Tibial nerve (tissue), 3 donors: ENCODE data around the gene TUBB4B.

Source experiments
- POLR2A ChIP-seq, 2 donors: fragments of 450-650 bp; IDR thresholded peaks; one replicate each; pipeline ENCODE4 v1.6.1; 2017; ENCODE audit warnings: antibody characterized with exemption in 2 of 2, mild to moderate bottlenecking in 2 of 2, moderate library complexity in 2 of 2
- TF ChIP-seq, protein P1 (sequence below), 5 experiments: fragments of 200-600 bp in 3 of 5; fragments of 450-650 bp in 2 of 5; sonication (generic) in 3 of 5; IDR thresholded peaks; one replicate each; pipeline ENCODE4 v1.5.1; 2016 to 2019; ENCODE audit warnings: antibody characterized with exemption in 5 of 5, mild to moderate bottlenecking in 3 of 5, moderate library complexity in 2 of 5

DNA sequence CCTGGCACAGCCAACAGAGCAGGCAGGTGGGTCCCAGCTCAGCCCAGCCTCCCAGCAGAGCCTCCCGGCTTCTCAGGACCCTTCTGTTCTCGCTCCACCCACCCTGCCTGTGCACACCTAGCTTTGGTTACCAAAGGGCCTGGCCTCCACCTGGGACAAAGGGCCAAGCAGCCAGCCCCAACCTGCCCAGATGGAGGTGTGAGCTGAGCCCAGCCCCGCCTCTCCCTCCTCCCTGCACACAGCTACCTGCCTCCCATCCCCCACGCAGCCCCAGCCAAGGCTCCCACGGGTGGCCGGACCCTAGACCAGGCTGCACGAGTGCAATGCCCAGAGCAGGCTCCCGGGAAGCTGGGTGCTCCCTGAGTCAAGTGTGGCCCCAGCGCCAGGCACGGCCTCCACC lies 46.2 kb upstream of the TUBB4B start:
- TF ChIP-seq, protein P1, sequence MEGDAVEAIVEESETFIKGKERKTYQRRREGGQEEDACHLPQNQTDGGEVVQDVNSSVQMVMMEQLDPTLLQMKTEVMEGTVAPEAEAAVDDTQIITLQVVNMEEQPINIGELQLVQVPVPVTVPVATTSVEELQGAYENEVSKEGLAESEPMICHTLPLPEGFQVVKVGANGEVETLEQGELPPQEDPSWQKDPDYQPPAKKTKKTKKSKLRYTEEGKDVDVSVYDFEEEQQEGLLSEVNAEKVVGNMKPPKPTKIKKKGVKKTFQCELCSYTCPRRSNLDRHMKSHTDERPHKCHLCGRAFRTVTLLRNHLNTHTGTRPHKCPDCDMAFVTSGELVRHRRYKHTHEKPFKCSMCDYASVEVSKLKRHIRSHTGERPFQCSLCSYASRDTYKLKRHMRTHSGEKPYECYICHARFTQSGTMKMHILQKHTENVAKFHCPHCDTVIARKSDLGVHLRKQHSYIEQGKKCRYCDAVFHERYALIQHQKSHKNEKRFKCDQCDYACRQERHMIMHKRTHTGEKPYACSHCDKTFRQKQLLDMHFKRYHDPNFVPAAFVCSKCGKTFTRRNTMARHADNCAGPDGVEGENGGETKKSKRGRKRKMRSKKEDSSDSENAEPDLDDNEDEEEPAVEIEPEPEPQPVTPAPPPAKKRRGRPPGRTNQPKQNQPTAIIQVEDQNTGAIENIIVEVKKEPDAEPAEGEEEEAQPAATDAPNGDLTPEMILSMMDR (IDR thresholded peaks at IDR 0.05): no peak
- TF ChIP-seq POLR2A (IDR thresholded peaks at IDR 0.05): no peak
